ENCODE measurements around the gene FUT8. TPM values are rescaled to one million over a fixed set of nuclear protein-coding genes. Genes with fewer than 3 reads are reported as not detected.

Gene FUT8
- total and polyA plus RNA-seq, 2 donors (not counting 1 experiment from before 2014, with no cell fraction given): 13.2 to 91.8 TPM

DNA sequence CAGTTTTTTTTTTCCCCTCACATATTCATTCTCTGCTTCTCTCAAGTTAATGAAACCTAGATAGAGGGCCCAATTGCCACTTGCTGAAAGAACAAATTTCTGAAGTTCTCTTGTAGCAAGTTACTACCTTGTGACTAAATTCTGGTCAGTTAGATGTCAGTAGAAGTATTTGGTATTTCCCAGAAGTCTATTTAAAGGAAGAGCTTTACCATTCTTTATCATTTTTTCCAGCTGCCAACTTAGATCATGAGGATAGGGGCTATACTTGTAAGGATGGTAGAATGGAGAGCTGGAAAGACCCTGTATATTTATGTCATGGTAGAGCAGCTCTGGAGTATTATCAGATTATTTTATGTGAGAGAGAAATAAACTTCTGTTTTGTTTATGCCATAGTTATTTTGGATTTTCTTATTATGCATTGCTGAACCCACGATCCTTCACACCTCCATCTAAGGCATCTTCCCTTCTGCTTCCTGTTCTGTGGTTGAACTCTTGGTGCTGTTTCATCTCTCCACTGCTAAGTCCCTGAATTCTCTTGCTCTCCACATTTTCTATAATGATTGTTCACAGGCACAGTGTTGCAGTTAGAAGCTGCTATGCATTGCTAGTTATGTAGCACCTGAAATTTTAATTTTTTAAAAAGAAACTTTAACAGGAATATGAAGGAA lies 25.9 kb downstream of the FUT8 start:
- CTCF ChIA-PET: no interaction called here
- Histone ChIP-seq H4K20me1 (ENCODE audit: control insufficient read depth, insufficient read depth, low read length, poor library complexity, severe bottlenecking) (peaks cover 23% of the 10 kb centered on the region), H3K4me2 (replicated peaks; ENCODE audit: low read depth, low read length, poor library complexity, severe bottlenecking) (peak overlapping the region; percentile 3), H3K27ac (ENCODE audit: low read length in 2 of 2) (no peak overlapping the region), H3K4me3 (ENCODE audit: control extremely low read depth in 1 of 5, extremely low read depth in 1 of 5, insufficient read depth in 1 of 5, low read depth in 2 of 5, low read length in 4 of 5) (no peak overlapping the region), H3K79me2 (ENCODE audit: control insufficient read depth, insufficient read depth, low read length) (peaks cover 96% of the 10 kb centered on the region), H2AFZ (ENCODE audit: insufficient read depth, low read depth, low read length, poor library complexity, severe bottlenecking) (no peak overlapping the region), H3K9me3 (ENCODE audit: control extremely low read depth in 1 of 3, control insufficient read depth in 2 of 3, insufficient read depth in 1 of 3, low read length in 2 of 3) (peaks cover 5 to 9% (median 8%) of the 10 kb centered on the region in 3 donors), H3K36me3 (replicated peaks in 1 of 2; ENCODE audit: control extremely low read depth in 1 of 2, control insufficient read depth in 1 of 2, extremely low read depth in 1 of 2, insufficient read depth in 2 of 2, low read length in 1 of 2) (peaks cover 3 to 9% of the 10 kb centered on the region in 2 experiments), H3K27me3 (replicated peaks in 1 of 4; ENCODE audit: control extremely low read depth in 1 of 4, control insufficient read depth in 3 of 4, insufficient read depth in 4 of 4, low read length in 3 of 4) (no peaks in the 10 kb centered on the region), H3K9ac (ENCODE audit: low read length) (no peak overlapping the region), H3K4me1 (ENCODE audit: control insufficient read depth in 2 of 2, insufficient read depth in 2 of 2, low read length in 2 of 2) (peaks cover 11 to 31% of the 10 kb centered on the region in 2 donors)
- H3K9me3 Mint-ChIP-seq (ENCODE audit: insufficient read depth): peaks cover 2% of the 10 kb centered on the region
- WGBS (ENCODE audit: insufficient coverage): no CpG with 5 or more reads among the region's 1 CpG
- H3K4me3 Mint-ChIP-seq: no peak overlapping the region
- POLR2A ChIA-PET: interaction anchor here (0.8 kb wide), 1 partner anchor 27 kb away, joined by 3 read pairs; no protein-coding TSS in a partner anchor
- no peak for ATAC-seq (ENCODE audit: low read depth)
- H3K4me1 Mint-ChIP-seq: peaks cover 42% of the 10 kb centered on the region
- intact Hi-C loops (cut with micrococcal nuclease): no loop called here
- H3K27ac Mint-ChIP-seq: peak overlapping the region; percentile 22
- no peaks in the 10 kb centered on the region for H3K27me3 Mint-ChIP-seq
- TF ChIP-seq, protein P1, sequence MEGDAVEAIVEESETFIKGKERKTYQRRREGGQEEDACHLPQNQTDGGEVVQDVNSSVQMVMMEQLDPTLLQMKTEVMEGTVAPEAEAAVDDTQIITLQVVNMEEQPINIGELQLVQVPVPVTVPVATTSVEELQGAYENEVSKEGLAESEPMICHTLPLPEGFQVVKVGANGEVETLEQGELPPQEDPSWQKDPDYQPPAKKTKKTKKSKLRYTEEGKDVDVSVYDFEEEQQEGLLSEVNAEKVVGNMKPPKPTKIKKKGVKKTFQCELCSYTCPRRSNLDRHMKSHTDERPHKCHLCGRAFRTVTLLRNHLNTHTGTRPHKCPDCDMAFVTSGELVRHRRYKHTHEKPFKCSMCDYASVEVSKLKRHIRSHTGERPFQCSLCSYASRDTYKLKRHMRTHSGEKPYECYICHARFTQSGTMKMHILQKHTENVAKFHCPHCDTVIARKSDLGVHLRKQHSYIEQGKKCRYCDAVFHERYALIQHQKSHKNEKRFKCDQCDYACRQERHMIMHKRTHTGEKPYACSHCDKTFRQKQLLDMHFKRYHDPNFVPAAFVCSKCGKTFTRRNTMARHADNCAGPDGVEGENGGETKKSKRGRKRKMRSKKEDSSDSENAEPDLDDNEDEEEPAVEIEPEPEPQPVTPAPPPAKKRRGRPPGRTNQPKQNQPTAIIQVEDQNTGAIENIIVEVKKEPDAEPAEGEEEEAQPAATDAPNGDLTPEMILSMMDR (IDR thresholded peaks at IDR 0.05): no peak
- TF ChIP-seq EZH2 (IDR thresholded peaks at IDR 0.05; ENCODE audit: borderline replicate concordance, insufficient read depth, low read depth, low read length, poor library complexity, severe bottlenecking): no peak
- DNase-seq: no peak

DNA sequence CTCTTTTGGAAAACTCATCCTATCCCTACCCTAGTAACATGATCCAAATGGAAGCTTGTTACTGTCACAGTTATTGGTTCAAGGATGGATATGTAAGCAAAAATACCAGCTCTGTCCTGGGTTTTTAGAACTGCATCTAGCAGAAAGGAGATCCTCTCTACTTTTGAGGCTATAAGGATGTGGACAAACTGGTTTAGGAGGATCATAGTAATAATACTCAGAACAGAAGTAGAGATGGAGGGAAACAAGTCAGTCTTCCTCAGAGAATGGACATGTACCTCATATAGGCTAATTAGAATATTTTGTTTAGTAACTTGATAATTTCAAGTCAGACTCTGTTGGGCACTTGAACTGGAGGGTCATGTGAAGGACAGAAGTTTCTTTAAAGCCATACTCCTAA lies 26.6 kb downstream of the FUT8 start:
- Histone ChIP-seq H3K4me3 (ENCODE audit: control extremely low read depth in 1 of 5, extremely low read depth in 1 of 5, insufficient read depth in 1 of 5, low read depth in 2 of 5, low read length in 4 of 5) (no peak overlapping the region), H3K36me3 (replicated peaks in 1 of 2; ENCODE audit: control extremely low read depth in 1 of 2, control insufficient read depth in 1 of 2, extremely low read depth in 1 of 2, insufficient read depth in 2 of 2, low read length in 1 of 2) (peaks cover 3 to 9% of the 10 kb centered on the region in 2 experiments), H3K27ac (ENCODE audit: low read length in 2 of 2) (no peak overlapping the region), H3K9me3 (ENCODE audit: control extremely low read depth in 1 of 3, control insufficient read depth in 2 of 3, insufficient read depth in 1 of 3, low read length in 2 of 3) (peaks cover 5 to 9% (median 8%) of the 10 kb centered on the region in 3 donors), H3K79me2 (ENCODE audit: control insufficient read depth, insufficient read depth, low read length) (peaks cover 95% of the 10 kb centered on the region), H3K4me1 (ENCODE audit: control insufficient read depth in 2 of 2, insufficient read depth in 2 of 2, low read length in 2 of 2) (peaks cover 6 to 24% of the 10 kb centered on the region in 2 donors), H2AFZ (ENCODE audit: insufficient read depth, low read depth, low read length, poor library complexity, severe bottlenecking) (no peak overlapping the region), H3K9ac (ENCODE audit: low read length) (no peak overlapping the region), H3K27me3 (replicated peaks in 1 of 4; ENCODE audit: control extremely low read depth in 1 of 4, control insufficient read depth in 3 of 4, insufficient read depth in 4 of 4, low read length in 3 of 4) (no peaks in the 10 kb centered on the region), H3K4me2 (replicated peaks; ENCODE audit: low read depth, low read length, poor library complexity, severe bottlenecking) (no peak overlapping the region), H4K20me1 (ENCODE audit: control insufficient read depth, insufficient read depth, low read length, poor library complexity, severe bottlenecking) (peaks cover 17% of the 10 kb centered on the region)
- ChIA-PET CTCF (no interaction called here), POLR2A (no interaction called here)
- DNase-seq (no peak), ATAC-seq (ENCODE audit: low read depth) (no peak)
- TF ChIP-seq, protein P1 (IDR thresholded peaks at IDR 0.05): no peak
- no peak for TF ChIP-seq EZH2 (IDR thresholded peaks at IDR 0.05; ENCODE audit: borderline replicate concordance, insufficient read depth, low read depth, low read length, poor library complexity, severe bottlenecking)
- H3K4me3 Mint-ChIP-seq: no peak overlapping the region
- peaks cover 2% of the 10 kb centered on the region for H3K9me3 Mint-ChIP-seq (ENCODE audit: insufficient read depth)
- intact Hi-C loops (cut with micrococcal nuclease): no loop called here
- no peak overlapping the region for H3K27ac Mint-ChIP-seq
- H3K27me3 Mint-ChIP-seq: no peaks in the 10 kb centered on the region
- H3K4me1 Mint-ChIP-seq: peaks cover 37% of the 10 kb centered on the region
